Omental fat pad (tissue), 4 donors: ENCODE results near the gene SHH. TPM values are rescaled to one million over a fixed set of nuclear protein-coding genes. Genes with fewer than 3 reads are reported as not detected.
"Not testable (repeated sequence)": the region's sequence is repeated elsewhere in the genome, so short reads cannot be mapped to it uniquely, and the experiment has no call there.

ENCODE experiments used
- ATAC-seq: fragments of 150-250 bp; one replicate; pipeline ENCODE4 v1.9.1; 2016; ENCODE audit warnings: mild to moderate bottlenecking, moderate library complexity; ENCODE audit not compliant: low FRiP score
- DNase-seq: peaks from one replicate; pipeline ENCODE4 v3.0.0-alpha.2; 2019; ENCODE audit warnings: low spot score
- total RNA-seq, 4 donors: library from RNA; depleted of rRNA; stranded (reverse); fragments of >200 nt; gene quantifications; one replicate each; pipeline ENCODE4 v1.1.0, GENCODE V29; 2016
- TF ChIP-seq, protein P1 (sequence below), 3 donors: fragments of 450-650 bp; IDR thresholded peaks; one replicate each; pipeline ENCODE4 v1.5.1; 2016 to 2017; ENCODE audit warnings: antibody characterized with exemption in 3 of 3, mild to moderate bottlenecking in 3 of 3, moderate library complexity in 2 of 3

Gene SHH
- total RNA-seq, 4 donors from 2014 or later: not detected

DNA sequence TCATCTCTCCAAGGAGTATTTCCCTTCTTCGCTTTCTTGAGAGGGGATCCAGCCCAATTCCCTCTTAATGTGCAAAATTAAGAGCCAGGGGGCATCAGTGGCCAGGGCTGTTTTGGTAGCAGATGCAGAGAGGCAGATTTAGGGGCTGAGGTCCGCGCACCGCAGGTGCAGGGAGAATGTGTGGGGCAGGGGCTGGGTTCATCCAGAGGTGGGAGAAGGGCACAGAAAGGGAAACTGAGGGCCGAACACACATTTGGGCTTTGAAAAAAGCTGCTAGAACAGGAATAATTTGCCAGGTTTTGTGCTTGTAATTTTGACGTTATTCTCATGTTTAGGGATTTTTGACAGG, 6.5 kb upstream of the SHH start:
- TF ChIP-seq, protein P1, sequence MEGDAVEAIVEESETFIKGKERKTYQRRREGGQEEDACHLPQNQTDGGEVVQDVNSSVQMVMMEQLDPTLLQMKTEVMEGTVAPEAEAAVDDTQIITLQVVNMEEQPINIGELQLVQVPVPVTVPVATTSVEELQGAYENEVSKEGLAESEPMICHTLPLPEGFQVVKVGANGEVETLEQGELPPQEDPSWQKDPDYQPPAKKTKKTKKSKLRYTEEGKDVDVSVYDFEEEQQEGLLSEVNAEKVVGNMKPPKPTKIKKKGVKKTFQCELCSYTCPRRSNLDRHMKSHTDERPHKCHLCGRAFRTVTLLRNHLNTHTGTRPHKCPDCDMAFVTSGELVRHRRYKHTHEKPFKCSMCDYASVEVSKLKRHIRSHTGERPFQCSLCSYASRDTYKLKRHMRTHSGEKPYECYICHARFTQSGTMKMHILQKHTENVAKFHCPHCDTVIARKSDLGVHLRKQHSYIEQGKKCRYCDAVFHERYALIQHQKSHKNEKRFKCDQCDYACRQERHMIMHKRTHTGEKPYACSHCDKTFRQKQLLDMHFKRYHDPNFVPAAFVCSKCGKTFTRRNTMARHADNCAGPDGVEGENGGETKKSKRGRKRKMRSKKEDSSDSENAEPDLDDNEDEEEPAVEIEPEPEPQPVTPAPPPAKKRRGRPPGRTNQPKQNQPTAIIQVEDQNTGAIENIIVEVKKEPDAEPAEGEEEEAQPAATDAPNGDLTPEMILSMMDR (IDR thresholded peaks at IDR 0.05): no peak
- DNase-seq: no peak
- no peak for ATAC-seq

DNA sequence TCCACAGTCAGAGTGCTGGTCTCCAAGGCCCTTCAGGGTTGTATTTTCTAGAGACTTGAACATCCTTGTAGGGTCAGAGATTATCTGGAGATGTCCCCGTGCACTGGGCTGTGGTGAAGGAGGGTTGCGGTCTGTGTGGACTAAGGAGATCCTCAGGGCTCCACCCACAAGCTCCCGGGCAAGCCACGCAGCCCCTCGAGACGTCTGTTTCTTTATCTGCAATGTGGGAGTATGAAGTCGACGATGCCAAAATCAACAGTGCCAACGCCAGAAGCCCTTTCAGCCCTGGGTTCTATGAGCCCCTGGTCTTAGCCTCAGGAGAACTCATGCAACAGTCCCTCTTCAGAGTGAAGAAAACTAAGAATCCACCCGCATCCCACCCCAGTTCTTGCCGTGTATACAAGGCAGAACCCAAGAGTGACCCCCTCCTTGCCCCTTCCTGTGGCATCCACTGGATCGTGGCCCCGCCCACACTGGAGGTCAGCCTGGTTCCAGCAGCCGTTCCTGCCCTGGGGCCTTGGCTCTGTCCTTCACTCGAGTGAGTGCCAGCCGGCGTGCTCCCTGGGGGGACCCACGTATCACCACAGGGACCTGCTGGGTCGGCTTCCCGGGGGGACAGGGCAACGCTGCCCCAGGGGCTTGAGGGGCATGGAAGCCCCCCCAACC, 6.0 kb upstream of the SHH start:
- DNase-seq (no peak), ATAC-seq (no peak)
- TF ChIP-seq, protein P1 (IDR thresholded peaks at IDR 0.05): no peak

DNA sequence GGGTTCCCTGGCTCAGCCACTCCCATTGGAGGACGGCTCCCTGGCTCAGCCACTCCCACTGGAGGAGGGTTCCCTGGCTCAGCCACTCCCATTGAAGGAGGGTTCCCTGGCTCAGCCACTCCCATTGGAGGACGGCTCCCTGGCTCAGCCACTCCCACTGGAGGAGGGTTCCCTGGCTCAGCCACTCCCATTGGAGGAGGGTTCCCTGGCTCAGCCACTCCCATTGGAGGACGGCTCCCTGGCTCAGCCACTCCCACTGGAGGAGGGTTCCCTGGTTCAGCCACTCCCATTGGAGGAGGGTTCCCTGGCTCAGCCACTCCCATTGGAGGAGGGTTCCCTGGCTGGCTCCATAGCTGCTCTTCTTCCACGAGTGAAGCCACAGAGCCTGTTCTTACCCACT, 5.3 kb upstream of the SHH start:
- not testable (repeated sequence) for DNase-seq, ATAC-seq

DNA sequence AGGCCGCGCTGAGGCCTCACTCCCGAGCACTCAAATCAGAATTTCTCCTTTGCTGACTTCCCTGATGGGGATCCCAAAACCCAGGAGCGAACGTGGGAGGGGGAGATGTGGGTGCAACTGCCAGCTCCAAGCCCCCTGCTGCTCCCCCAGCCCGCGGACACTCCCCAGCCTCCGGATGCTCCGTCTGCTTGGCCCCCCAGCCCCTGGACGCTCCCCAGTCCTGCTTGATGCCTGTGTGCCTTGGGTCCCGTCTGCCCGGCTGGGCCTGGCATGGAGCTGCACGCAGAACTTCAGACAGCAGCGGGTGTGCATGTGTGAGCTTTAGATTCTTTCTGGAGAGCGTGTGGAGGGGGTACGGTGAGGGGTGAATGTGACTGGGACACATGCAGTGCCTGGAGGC, 4.7 kb upstream of the SHH start:
- TF ChIP-seq, protein P1 (IDR thresholded peaks at IDR 0.05): no peak
- no peak for DNase-seq

DNA sequence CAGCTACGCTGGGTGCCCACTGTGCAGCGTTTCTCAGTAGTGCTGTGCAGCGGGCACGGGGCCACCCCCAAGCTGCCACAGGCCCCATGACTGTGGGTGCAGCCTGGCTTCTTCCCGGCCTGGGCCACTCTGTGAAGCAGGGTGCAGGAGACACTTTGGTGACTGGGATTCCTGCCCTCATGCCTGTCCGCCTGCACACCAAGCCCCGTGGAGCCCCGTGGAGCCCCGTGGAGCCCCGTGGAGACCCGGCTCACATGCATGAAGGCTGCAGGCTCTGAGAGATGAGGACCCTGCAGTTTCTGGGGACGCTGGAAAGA, 3.9 kb upstream of the SHH start:
- TF ChIP-seq, protein P1 (IDR thresholded peaks at IDR 0.05): no peak
- DNase-seq: no peak
- ATAC-seq: no peak

More for the DNA sequence above, 4.7 kb upstream of the SHH start:
- ATAC-seq: no peak

DNA sequence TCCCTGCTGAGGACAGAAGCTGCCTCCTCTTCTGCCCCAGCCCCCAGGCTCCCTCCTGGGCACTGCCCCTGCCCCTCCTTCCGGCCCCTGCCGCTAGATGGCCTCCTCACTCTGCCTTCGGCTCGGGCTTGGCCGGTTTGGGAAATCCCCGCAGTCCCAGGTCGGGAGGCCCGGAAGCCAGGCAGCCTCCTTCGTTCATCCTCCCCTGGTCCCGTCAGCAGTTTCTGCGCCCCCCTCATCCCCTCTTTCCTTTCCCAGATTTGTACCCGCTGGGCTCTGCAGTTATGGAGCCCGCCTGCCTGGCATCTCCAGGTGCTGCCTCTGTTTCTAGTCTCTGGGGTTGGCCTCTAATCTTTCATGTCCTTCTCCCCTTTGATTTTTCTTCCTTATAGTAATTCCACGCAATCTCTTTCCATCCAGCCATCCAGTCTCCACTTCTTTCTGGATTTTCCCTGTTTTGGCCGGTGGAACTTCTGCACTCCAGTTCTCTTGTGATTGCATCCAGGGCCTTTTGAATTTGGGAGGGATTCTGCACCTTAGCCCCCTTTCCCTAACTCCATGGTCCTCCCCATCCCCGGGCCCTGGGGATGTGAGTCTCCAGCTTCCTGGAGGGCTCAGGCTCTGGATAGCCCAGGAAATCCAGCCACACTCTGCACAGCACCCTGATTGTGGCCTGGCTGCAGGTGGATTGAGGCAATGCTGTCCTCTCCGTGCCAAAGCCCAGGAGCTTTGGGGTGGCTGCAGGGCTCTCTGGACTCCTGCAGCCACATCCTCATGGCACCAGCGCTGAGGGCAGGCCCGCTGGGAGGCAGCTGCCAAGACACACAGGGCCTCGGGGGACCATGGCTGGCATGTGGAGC, 3.3 kb upstream of the SHH start:
- DNase-seq: no peak
- TF ChIP-seq, protein P1 (IDR thresholded peaks at IDR 0.05): no peak
- no peak for ATAC-seq

DNA sequence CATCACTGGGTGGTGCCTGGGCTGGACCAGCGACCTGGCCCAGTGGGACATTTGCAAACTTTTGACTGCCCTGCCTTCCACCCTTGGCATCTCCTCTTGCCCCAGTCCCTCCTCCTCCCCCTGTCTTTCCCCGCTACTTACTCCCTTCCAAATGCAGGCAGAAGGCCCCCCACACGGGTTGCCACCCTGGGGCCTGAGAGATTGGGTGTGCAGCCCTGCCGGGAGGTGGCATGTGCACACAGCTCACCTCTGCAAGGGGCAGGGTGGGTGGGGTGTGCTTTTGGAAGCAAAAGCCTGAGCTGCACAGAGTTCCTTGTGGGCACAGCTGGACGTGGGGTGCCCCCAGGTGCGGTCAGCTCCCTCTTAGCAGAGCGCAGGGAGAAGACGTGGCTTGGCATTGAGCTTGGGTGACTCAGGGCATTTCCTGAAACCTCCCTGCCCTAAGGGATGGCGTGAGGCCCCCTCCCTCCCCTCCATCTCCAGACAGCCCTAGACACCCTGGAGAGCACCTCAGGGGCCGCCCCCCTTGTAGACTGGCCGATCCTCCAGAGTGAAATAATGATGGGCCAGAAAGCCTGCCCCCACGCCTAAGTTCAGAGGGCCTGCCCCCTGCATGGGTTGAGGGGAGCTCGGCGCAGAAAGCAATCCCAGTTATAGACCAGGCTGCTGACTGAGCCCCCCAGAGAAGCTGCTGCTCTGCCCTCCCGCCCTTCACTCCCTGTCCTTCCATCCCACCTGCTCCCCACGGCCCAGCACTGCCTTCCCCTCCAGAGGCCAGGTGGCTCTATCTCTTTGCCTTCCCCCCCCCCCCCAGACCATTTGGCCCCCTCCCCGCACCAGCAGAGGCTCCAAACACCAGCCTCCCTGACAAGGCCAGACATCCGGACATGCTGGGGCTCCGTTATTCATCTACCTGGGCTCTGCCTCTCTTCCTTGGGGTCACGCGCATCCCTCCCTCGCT, 2.3 kb upstream of the SHH start:
- TF ChIP-seq, protein P1 (IDR thresholded peaks at IDR 0.05): no peak
- ATAC-seq: no peak
- no peak for DNase-seq
